HG03520 (cell line): ENCODE data around the gene PTPRN.
"Not testable (repeated sequence)": the region's sequence is repeated elsewhere in the genome, so short reads cannot be mapped to it uniquely, and the experiment has no call there.

Experiments
- ATAC-seq: cut with Tn5 transposase; IDR thresholded peaks from one replicate; pipeline ENCODE4 v1.9.1; 2021; ENCODE audit warnings: mild to moderate bottlenecking, moderate library complexity; ENCODE audit not compliant: unreplicated experiment

The PTPRN gene

DNA sequence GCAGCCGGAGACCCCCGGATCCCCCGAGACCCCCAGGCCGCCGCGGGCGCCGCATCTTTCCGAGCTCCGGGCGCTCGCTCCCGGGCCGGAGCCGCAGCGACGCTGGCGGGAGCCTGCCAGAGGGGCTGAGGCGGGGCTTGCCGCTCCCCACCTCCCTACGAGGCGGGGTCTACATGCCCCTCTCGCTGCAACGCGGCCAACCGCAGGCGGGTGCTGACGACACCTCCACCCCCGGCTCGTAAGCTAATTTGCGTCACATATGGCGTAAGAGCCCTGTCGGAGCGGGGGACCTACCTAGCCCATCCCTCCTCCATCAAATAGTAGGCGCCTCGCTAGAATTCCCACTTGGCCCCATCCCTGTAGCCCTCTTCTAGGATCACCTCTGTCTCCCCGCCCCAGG is at the start of gene PTPRN:
PTPRN (minus strand) TSS at position 124 of the 400 bp plus-strand sequence; CDS start at position 55, 69 bp downstream.
- no peak for ATAC-seq

GRCh38 chr2:219358170-219359075 is 49.2 kb upstream of the PTPRN start:
- ATAC-seq: no peak

- ATAC-seq: no peak
Observed at GRCh38 chr2:219356834-219357233, 47.6 kb upstream of the PTPRN start.

DNA sequence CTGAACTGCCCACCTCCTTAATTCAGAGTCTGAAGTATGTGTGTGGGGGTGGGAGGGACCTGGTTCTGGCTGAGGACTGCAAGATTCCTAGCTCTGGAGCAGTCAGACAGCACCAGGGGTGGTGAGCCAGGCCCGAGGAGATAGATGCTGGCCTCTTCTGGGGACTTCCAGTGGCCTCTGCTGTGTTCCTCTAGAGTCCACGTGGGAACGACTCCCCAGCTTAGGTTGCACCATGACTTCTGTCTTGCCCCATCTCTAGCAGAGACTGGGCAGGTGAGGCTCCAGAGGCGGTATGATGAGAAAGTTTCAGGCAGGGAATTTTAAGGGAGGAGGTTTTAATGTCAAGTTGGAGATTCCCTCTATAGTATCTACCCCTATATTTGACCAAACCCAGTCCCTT is 45.4 kb upstream of the PTPRN start:
- no peak for ATAC-seq

DNA sequence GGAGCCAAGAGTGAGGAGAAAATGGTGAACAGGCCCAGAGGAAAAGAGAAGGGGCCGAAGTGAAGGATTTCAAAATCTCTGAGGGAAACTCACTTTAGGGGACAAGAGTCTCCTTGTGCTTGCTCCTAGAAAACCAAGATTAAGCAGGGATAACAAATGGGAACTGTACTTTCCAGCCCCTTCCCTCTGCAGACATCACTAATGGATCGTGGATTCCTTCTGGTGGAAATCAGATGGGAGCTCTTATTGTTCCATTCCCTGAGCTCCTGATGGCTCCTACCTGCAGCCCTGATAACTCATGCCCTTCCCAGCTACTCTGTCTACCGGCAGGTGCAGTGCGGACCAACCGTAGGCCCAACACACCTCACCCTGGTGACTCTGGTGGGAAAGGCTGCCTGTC is 43.9 kb upstream of the PTPRN start:
- ATAC-seq: no peak

DNA sequence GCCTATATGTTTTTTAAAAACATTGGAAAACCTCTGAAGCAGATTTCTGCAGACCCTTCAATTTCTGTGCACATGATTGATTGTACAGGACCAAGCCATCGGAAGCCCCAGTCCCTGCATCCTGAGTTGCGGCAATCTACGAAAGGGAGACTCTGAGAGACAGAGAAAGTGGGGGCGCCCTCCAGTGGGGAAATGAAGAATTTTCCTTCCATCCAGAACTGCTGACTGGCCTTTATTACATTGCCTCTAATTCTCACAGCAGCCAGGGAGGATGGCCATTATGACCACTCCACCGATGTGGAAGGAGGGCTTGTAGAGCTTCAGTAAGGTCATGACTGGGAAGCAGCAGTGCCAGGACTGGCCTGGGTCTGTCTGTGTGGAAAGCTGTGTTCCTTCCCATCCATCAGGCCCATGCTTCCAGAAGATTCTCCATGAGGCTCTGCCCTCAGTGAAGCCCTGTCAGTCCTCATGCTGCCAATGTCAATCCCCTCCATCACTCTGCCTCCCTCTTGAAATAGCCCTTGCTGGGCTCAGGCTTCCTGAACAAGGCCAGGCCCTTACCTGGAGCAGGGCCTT is 43.3 kb upstream of the PTPRN start:
- no peak for ATAC-seq

- ATAC-seq: no peak
Observed at GRCh38 chr2:219350710-219351221, 41.6 kb upstream of the PTPRN start.

DNA sequence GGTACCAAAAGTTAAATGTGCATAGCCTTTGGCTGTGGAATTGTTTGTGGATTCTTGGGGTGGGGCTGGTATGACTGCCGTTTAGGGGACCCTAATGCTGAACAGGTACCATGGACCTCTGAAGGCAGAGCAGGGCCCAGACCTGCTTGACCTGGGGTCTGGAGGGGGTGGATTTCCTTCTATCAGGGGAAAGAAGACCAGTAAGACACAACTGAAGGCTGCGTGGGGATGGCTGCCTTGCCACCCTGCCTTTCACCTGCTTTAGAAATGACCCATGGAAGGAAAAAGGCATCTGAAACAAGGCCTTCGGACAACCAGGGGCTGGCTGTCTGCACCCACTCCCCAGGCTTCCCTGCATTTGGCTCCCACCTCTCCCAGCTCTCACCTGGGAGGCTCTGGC is 41.0 kb upstream of the PTPRN start:
- ATAC-seq: no peak

DNA sequence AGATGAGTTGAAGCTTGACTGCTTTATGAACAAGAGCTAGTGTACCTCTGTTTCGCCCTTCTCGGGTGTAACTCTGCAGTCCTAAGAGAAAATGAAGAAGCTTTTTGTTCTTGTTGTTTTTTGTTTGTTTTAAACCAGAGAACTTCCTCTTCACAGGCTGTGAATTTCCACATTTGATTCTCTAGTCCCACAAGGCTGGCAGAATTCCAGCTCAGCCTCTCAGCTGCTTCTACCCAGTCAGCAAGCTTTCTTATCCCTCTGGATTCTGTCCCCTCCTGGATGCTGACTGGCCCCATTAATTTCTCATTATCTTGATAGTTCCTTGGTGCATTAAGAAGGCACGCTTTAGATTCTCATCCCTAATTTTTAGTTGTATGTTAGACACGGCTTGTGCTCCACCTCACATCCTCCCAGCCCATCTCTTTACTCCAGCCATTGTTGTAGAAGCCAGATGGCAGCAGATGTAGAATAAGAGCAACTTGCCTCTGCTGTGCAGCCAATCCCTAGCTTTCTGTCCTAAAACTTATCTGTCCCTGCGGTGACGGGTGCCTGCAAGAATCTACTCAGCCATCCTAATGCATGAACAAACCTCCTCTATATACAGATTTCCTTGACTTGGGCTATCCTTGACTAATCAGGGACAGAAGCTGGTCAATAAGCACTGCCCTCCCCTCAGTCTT is 35.7 kb upstream of the PTPRN start:
- no peak for ATAC-seq

DNA sequence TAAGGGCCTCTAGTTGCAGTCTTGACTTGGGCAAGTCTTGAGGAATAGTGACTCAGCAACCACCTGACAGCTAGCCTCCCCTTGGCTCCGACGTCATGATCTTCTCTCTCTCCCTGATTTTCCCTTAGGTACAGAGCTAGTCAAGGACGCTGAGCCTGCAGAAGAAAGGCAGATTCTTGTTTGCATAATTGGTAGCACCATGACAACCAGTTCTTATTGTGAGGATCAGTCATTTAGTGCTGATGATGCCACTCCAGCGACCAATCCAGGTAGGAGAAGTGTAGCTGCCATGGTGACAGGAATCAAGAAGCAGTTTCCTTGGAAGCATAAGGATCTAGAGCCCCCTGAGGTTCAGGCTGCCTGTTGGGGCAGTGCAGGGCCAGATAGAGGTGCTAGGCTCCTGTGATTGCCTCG is 26.2 kb upstream of the PTPRN start:
- ATAC-seq: no peak

DNA sequence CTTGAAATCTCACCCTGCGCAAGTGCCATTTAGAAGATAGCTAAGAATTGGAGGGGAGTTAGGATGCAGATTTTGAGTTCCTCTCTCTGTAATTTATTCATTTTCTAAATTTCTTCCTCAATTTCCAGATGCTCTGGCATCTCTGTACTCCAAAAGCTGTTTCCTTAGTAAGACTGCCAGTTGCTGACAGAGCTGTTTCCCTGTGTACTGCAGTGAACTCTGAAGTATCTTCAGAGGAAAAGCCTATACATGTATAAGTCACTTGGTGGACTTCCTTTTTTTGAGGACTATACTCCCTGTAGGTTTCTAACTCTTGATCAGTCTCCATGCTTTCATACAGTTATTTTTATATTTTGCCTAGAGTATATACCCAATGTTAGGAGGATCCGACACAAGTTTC is 24.9 kb upstream of the PTPRN start:
- no peak for ATAC-seq

DNA sequence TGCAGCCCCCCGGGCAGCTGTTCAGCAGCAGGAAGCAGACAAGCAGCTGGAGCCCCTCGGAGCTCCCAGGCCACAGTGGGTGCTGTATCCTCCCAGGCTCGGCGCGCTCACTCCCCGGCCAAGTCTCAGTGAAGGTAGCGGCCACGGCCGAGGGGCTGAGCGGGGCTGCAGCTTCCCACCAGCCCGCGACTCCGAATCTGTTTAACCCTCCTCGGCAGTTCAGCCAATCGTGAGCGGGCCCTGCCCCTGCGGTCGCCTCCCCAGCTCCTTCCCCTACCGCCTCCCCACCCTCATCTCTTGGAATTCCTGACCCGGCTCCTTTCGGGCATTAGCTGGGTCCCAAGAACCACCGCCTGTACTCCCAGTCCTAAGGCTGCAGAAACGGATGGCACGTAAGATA is 23.3 kb upstream of the PTPRN start, which contains the start of gene RESP18:
RESP18 (minus strand) TSS at position 203 of the 400 bp plus-strand sequence.
- no peak for ATAC-seq

- no peak for ATAC-seq
Observed at GRCh38 chr2:219331560-219332213, 22.5 kb upstream of the PTPRN start.

DNA sequence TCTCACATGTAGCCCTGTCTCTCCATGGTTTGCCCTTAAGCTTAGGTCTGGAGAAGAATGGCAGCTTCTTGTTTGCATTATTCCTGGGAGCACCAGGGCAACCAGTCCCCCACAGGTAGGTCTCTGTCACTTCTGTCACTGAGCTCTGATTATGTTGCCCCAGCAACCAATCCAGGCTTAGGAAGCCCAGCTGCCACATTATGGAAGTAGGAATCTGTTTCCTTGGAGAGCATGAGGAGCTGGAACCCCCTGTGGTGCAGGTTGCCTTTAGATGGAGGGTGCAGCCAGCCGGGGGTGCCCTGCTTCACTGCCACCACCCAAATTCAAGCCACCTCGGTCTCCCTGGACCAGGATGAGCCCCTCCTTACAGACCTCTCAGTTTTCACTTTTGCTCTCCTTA is 18.5 kb upstream of the PTPRN start:
- no peak for ATAC-seq

GRCh38 chr2:219325657-219326315 is 16.6 kb upstream of the PTPRN start:
- ATAC-seq: no peak

DNA sequence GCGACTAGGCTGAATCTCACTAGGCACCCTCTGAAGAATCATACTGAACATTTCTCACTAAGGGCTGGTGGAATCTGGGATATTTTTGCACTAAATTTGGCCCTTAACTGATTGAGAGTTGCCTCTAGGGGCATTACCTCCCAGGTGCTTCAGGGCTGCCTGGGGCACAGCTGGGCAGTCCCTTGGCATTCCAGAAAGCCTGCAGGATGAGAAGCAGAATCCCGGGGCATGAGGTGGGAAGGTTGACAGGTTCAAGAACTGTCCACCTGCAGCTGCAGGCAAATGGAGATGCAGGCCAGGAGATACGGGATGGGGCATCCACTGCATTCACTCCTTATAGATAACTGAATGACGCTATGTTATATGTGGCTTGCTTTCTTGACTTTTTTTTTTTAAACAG is 15.9 kb upstream of the PTPRN start:
- ATAC-seq: no peak

DNA sequence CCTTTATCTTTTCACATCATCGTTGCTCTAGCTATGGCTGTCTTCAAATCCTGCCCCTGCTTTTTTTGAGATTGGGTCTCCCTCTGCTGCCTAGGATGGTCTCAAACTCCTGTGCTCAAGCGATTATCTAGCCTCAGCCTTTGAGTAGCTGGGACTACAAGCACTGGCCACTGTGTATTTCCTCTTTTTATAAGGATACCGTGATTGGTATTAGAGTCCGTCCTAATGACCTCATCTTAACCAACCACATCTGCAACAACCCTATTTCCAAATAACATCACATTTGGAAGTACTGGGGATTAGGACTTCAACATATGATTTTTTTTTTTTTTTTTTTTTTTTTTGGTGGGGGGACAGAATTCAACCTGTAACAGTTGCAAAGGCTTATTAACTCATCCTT is 14.2 kb upstream of the PTPRN start:
- ATAC-seq: no peak

- no peak for ATAC-seq
Observed at GRCh38 chr2:219314804-219315468, 5.7 kb upstream of the PTPRN start.

GRCh38 chr2:219312683-219313263 is 3.6 kb upstream of the PTPRN start:
- not testable (repeated sequence) for ATAC-seq
